HK-2 (cell line): ENCODE measurements around the gene ERCC8.
"Not testable (repeated sequence)": the region's sequence is repeated elsewhere in the genome, so short reads cannot be mapped to it uniquely, and the experiment has no call there.

Experiments used
- DNase-seq: peaks from one replicate; pipeline ENCODE4 v3.0.0-alpha.2; 2018; ENCODE audit not compliant: unreplicated experiment

ERCC8 gene

DNA sequence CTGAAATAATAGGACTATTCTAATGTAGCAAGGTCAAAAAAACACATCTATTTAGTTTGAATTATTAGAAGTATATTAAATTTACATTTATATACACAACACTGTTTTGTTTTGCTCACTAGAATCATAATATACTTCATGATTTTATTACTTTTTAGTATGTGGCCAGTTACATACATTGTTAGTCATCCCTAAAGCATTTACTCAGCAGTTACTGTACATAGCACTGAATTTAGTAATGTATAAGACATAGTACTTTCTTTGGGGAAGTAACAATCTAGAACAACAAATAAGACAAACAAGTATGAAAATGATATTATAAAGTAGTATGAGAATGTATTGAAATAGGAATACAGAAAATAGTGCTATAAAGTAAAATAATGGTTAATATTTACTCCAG lies 28.2 kb downstream of the ERCC8 start:
- no peak for DNase-seq

DNA sequence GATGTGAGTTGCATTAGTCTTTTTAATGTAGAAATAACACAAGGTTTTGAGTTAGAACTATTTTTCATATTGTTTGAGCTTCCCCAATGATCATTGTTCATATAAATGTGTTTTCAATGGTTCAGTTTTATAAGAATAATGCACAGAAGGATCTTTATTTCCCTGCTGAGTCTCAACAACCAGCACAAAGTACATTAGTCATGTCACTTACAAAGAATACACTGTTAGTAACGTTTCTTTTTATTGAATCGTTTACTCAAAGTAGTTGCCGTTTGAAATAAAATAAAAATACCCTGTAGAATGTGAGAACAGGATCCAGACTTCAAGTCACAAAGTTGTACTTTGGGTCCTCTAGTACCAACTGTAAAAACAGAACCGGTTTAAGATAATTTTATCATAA lies 41.5 kb downstream of the ERCC8 start:
- no peak for DNase-seq

DNA sequence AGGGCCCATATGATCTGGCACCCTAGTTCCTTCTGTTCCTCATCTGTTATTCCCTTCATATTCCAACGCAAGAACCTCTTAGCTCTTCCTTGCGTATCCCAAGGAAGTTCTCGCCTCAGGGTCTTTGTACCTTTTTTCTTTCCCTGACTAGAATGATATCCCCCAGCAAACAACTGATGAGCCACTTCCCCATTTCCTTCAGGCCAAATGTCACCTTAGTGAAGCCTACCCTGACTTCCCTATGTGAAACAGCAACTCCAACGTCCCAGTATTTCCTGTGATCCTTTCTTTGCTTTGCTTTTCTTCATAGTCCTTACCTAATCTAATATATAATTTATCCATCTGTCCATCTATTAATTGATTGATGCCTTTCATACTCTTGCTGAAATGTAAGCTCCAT lies 47.9 kb downstream of the ERCC8 start:
- DNase-seq: no peak

DNA sequence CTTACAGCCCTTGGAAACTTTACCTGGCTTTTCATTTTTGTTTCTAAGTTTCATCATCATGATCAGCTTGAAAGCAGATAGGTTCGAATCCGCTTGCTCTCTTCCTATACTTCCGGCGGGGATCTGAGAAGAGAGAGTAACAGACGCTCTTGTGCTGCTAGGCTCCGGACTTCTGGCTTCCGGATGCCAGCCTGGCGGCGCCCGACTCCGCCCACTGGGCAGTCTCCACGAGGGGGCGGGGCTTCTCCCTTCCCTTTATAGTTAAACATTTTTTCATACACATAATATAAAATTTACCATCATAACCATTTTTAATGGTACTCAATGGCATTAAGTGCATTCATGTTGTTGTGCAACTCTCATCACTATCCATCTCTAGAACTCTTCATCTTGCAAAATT lies 51.3 kb downstream of the ERCC8 start:
- no peak for DNase-seq

DNA sequence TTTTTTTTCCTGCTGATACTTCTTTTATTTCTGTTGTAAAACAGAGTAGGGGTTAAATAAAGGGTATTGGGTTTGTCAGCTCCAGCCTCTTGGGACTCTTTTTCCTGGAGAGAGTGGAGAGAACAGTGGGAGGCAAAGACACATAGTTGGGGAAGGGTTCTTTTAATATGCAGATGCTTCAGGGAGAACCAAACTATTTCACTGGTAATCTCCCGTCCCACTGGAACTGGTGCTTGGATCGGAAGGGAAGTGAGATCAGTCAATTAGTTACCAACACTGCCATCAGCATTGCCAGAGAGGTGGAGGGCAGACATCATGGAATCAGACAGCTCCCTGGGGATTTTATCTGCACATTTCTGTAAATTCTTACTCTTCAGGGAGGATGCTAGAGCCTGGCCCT lies 53.2 kb downstream of the ERCC8 start:
- DNase-seq: no peak

DNA sequence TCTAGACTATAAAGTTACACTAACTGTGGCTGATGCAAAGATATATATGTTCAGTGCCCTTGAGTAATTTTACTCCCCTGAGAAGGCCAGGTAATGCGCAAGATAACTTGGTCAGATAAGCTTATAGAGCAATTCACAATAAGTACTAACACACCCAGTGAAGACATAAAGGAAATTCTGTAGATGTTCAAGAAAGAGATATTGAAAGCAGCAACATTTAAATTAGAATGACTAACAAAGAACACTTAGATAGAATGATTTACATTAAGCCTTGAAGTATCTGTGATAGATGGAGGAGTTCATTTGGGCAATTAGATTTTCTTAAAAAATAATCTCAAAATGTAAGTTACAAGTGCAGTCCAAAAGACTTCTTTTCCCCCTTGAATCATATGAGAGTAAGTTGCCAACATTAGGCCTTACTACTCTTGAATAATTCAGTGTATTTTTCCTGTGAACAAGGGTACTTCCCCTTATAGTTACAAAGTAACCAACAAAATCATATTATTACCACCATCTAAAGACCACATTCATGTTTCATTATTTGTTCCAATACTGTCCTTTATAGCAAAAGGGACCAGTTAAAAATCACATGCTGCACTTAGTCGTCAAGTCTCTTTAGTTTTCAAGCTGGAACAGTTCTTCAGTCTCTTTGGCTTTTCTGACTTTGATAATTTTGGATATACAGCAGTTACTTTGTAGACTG lies 56.4 kb downstream of the ERCC8 start:
- no peak for DNase-seq

DNA sequence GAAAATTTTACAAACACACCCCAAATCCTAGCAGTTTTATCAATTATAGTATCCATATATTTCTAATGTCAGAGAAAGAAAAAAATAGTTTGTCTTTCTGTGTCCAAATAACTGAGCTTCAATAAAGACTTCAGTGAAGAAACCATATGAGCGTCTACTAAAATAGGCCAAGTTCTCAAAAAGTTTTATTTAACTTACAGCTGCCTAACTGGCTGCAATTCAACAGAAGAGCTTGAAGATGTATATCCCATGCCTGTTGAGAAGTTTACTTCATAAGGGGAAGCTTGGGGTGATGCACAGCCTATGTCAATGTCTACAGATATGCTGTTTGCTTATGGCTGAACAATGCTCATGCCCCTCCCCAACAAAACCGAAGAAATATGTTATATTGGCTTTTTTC lies 57.1 kb downstream of the ERCC8 start:
- DNase-seq: no peak

DNA sequence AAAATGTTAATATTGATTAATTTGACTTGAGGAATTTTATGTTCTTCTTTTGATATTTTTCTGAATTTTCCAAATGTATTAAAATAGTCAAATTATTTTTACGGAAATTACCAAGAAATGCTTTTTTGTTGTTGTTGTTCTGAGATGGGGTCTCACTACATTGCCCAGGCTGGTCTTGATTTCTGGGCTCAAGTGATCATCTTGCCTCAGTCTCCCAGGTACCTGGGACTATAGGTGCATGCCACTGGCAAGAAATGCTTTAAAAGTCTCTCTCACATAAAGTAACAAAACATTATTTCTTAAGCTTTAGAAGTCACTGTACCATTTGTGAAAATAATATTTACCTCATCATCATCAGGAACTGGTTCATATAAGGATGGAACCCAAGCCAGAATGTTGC lies 57.8 kb downstream of the ERCC8 start:
- DNase-seq: no peak

DNA sequence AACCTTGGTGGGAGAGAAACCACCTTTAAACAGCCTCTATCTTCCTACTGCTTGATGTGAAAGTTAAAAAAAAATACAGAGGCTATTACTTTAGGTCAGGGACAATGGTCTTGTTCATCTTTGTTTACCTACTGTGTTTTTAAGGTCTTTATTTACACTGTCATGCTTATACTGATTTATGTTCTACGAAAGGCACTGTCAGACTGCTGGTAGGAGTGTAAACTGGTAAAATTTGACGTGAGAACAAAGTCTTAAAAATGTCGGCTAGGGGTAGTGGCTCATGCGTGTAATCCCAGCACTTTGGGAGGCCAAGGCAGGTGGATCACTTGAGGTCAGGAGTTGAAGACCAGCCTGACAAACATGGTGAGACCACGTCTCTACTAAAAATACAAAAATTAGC lies 58.7 kb downstream of the ERCC8 start:
- no peak for DNase-seq

DNA sequence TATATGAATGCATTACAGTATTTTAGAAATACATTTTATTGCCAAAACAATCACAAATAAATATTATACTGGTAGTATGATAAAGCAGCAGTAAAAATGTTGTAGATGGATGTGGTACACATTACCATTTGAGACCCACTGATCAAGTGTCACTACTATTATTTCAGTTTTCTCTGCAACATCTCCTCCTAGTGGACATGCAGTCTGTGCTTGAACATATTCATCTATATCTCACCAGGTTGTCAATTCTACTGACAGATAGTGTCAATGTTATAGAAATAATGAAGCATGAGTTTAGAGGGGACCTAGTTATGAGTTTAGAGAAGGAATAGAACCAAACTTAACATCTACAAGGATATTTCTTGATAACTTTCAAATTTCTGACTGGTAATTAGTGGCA lies 61.6 kb downstream of the ERCC8 start:
- no peak for DNase-seq

DNA sequence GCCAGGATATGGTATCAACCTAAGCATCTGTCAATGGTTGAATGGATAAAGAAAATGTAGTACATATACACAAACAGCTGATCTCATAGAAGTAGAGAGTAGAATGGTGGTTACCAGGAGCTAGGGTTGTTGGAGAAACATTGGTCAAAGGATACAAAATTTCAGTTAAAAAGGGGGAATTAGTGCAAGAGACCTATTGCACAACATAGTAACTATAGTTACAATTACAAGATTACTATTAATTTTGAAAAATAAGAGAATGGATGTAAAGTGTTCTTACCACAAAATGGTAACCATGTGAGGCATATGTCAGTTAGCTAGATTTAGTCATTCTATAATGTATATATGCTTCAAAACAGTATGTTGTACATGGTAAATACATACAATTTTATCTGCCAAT lies 72.0 kb downstream of the ERCC8 start:
- no peak for DNase-seq

DNA sequence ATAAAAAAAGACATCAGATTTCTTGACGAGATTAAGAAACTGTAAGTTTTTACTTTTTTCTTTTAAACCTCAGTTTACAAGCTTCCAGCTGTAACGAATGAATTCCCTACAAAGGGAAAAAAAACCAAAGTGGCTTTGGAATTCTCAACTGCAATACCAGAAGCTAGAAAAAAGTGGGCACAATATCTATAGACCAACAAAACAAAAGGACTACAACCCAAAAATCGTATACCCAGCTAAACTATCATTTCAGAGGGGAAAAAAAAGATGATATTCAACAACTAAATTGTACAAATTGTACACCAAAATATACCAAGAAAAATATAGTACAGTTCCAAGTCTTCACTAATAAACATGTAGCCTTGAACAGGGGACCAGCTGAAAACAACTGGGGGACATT lies 74.0 kb downstream of the ERCC8 start:
- no peak for DNase-seq

DNA sequence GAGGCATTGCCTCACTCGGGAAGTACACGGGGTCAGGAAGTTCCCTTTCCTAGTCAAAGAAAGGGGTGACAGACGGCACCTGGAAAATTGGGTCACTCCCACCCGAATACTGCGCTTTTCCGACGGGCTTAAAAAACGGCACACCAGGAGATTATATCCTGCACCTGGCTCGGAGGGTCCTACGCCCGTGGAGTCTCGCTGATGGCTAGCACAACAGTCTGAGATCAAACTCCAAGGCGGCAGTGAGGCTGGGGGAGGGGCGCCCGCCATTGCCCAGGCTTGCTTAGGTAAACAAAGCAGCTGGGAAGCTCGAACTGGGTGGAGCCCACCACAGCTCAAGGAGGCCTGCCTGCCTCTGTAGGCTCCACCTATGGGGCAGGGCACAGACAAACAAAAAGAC lies 84.3 kb downstream of the ERCC8 start:
- DNase-seq: not testable (repeated sequence)

DNA sequence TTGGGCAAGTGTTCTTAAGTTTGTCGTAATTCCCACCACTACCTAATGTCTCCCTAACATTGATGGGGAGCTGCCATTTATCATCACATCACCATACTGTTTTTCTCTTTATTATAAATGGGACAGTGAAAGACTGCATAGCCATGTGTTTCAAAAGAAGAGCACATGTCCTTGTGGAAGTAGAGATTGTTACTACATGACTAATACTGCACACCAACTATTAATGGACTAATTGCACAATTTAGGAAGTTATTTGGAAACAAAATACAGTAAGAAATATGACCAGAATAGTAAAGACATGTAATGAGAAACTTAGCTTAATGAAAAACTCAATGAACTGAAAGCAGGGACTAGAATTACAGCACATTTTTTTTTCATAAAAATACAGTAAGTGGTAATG lies 88.8 kb downstream of the ERCC8 start:
- DNase-seq: no peak

DNA sequence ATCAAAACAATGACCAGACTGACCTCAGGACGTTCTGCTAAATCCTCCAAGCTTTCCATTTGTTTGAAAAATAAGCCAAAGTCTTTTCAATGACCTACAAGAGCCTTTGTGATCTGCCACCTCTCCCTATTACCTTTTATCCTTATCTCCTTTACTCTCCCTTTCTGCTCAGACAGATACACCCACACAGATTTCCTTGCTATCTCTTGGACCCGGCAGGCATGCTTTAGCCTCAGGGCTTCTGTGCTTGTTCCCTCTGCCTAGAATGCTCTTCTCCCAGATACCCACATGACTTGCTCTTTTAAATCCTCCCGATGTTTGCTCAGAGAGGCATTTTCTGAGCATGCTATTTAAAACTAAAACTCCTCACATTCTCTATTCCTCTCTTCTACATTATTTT lies 91.9 kb downstream of the ERCC8 start:
- no peak for DNase-seq

DNA sequence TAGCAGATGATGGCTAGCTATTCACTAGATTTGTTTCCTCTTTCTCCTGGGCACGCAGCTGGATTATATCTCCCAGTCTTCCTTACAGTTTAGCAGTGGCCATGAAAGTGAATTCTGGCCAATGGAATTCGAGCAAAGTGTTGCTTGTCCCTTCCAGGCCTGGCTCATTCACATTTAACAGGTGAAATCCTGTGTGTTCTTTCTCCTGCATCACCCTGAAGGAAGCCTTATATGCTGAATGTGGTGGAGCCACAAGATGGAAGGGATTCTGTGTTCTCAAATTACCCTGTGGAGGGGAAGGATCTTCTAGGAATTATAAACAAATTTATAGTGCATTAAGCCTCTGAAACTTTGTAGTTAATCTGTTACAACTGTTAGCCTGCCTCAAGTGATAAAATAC lies 92.6 kb downstream of the ERCC8 start:
- no peak for DNase-seq

DNA sequence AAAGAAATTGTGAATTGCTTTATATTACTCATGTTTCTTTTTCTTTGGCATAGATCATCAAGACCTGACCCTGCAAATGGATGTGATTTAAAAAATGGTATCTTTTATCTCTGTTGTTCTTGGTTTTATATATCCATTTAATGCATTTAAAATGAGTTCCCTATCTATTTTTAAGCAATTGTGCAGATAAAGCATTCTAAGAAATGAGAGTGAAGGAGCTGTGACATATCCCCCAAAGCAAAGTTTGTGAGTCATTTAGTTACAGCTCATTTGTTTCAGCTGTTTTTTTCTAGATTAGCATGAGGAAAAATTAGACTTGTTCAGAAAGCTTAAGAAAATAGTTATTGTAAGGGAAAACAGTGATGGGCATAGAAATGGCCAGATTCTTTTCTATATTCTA lies 93.2 kb downstream of the ERCC8 start:
- DNase-seq: no peak

DNA sequence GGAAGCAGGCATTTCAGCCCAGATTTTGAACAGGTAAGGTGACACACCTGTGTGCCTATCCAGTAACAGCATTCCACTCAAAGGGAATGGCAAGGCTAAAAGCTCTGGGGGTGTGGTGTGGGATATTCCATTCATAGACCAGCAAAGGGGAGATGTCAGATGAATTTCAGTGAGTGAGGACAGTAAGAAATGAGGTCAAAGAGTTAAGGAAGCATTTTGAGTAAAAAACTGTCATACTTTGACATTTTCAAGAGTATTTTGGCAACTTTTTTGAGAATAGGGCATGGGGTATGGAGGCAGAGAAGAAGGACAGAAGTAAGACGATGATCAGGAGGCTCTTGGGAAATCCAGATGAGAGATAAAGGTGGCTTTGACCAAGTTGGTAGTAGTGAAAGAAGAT lies 98.6 kb downstream of the ERCC8 start:
- DNase-seq: no peak

DNA sequence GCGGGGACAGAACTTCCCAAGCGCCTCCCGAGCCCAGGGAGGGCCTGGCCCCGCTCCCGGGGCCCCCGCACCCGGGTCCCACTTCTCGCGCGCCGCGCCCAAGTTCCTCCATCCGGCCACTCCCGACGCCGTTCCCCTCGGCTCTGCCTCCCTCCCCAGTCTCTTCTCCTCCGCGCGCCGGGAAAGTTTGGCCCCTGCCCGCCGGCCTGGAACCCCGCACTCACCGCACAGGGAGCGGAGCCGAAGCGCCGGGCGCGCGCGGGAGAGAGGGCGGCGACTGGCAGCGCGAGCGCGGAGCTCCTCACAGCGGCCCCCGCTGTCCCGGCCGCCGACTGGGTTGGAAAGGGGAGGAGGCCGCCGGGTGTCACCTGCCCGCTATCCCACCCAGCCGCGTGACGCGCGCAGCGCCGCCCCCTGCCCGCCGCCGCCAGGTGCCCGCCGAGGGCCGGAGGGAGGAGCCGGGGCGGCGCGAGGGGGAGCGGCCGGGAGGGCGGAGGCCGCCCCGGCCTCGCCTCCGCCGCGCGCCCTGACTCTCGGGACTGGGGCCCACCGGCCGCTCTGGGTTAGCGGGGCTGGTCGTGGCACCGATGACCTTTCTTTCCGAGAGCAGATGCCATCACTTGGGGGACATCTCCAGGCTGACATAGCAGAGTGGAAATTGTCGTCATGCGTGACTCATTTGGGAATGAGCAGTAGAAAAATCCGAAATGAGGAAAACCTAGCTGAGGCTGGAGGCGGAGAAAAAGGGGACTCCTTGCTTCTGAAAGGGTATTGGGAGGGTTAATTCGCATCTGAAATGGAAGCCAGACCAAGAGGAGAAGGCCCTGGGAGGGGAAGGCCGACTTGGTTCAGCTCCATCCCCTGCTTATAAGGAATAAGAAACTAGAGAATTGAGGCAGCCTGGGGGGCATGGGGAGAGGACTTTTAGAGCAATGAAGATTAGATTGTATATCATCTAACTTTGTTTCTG lies 100.6 kb downstream of the ERCC8 start, which contains the start of gene ELOVL7:
ELOVL7 (minus strand) TSS at position 334 of the 970 bp plus-strand sequence. CDS start 56,872 bp downstream, outside the sequence.
- DNase-seq: peak; percentile 73

DNA sequence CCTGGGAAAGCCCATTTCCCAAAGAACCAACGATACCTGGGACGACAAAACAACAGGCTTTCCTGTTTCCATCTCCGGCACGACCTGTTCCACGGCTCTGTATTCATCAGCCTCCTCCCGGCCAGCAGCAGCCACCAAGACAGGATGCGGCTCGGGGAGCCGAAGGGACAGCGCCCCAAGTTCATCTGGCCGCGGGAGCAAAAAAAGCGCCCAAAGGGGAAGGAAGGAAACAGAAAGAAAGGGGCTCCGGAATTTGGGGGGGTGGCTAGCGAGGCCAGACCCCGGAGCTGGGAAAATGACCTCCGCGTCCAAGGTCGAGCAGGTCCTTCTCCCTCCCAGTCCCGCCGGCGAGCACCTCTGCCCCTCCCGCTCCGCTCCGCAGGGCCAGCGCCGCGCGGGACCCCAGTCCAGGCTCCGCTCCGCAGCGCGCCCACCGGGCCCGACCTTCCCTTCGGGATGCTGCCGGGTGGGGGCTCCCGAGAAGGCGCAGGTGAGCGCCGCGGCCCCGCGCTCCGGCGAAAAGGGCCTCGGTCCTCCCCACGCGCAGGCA lies 101.4 kb downstream of the ERCC8 start:
- DNase-seq: peak; percentile 7

DNA sequence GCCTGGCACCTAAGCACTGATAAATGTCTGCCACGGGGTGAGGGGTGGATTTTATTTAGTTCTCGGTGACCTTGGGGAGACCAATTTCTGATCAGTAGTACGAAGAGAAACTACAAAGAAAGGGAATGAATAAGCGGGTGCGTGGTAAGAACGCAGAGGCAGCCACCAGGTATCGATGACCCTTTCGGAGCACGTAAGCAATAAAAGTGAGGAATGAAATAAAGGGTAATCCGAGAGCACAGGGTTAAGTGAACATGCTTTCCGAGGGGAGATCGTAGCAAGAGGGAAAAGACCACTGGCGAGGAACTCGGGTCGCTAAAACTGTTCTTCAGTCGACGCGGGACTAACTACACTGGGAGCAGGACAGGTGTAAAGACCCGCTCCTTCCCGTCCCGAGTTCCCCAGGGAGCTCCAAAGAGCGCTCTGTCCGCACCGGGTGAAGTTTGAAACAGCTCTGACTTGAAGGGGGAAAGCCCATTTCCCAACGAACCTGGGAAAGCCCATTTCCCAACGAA lies 101.9 kb downstream of the ERCC8 start:
- no peak for DNase-seq

DNA sequence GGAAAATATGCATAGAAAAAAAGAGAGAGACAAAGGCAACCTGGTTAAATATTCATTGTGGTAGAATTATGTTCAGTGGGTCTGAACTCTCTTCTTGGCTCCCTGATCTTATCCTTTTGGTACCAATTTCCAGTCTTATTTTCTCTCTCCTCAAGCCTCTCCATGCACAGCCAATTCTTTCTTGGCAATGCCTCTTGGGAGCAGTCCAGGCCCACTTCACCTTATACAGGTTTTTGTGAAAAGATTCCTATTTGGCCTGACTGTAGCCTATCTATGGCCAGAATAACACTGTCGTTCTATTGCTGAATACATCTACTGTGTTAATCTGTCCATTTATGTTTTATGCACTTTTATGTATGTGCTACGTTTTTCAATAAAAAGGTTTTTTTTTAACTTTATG lies 103.5 kb downstream of the ERCC8 start:
- DNase-seq: no peak

DNA sequence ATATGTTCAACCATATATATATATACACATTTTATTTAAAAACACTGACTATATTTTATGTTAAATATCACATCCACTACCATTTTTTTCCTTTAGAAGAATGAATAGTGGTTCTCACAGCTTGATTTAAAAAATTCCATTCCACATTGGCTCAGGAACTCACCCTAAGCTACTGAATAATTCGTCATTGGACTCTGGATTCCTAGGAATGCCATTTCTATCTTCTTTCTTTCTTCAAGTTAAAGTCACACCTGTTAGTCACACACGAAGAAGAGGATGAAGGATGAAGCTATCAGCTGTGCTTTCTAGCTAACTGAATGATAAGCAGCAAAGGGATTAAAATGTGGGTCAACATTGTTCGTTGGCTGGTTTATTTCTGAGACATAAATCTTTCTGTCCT lies 108.7 kb downstream of the ERCC8 start:
- DNase-seq: no peak
